HG03095 (cell line): ENCODE data around the gene FAM111B.
A peak's percentile ranks its signal among the peaks of the same experiment; 100 is the strongest.
"Not testable (repeated sequence)": the region's sequence is repeated elsewhere in the genome, so short reads cannot be mapped to it uniquely, and the experiment has no call there.

Source experiments
- ATAC-seq: cut with Tn5 transposase; IDR thresholded peaks from one replicate; pipeline ENCODE4 v1.9.1; 2021; ENCODE audit warnings: moderate library complexity; ENCODE audit not compliant: unreplicated experiment

The FAM111B gene

GRCh38 chr11:59102259-59102765, 4.7 kb upstream of the FAM111B start:
- peak; percentile 64 for ATAC-seq

DNA sequence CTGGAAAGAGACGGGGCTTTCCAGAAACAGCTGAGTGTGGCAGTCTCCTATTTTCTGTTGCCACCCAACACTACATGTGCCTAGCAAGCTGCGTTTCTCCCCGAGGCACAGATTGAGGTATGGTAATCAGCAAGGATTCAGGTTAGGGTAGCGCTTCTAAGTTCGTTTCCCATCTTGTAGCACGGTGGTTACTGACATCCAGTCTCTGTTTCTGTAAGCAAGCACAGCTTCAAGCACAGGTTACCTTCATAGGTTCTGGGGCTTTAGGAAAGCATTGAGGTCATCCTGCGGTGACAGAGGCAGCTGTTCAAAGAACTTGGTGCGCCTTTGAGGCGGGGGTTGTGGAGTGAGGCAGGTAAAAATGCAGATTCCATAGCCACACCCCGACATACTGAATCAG, 684 bp downstream of the FAM111B start:
- peak; percentile 41 for ATAC-seq

- no peak for ATAC-seq
These were observed 5.5 kb downstream of the FAM111B start for GRCh38 chr11:59112494-59112893.

- ATAC-seq: no peak
These were observed 7.3 kb downstream of the FAM111B start for GRCh38 chr11:59114344-59114743.

- no peak for ATAC-seq
These were observed 8.5 kb downstream of the FAM111B start for GRCh38 chr11:59115553-59115952.

DNA sequence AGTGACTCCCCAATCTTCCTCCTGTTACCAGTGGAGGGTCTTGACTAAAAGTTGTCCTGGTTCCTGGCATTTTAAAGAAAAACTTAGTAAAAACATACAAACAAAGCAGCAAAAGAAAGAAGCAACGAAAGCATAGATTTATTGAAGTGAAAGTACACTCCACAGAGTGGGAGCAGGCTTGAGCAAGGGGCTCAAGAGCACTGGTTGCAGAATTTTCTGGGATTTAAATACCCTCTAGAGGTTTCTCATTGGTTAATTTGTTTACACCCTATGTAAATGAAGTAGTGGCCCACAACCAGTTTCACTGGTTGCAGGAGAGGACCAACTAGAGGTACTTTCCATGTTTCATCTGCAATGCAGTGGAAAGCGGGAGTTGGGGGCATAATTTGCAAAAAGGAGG, 10.7 kb downstream of the FAM111B start:
- ATAC-seq: no peak

GRCh38 chr11:59119826-59120225, 12.8 kb downstream of the FAM111B start:
- no peak for ATAC-seq

GRCh38 chr11:59135648-59136461, 28.8 kb downstream of the FAM111B start:
- peak; percentile 91 for ATAC-seq

GRCh38 chr11:59136551-59136950, 29.5 kb downstream of the FAM111B start:
- ATAC-seq: not testable (repeated sequence)

DNA sequence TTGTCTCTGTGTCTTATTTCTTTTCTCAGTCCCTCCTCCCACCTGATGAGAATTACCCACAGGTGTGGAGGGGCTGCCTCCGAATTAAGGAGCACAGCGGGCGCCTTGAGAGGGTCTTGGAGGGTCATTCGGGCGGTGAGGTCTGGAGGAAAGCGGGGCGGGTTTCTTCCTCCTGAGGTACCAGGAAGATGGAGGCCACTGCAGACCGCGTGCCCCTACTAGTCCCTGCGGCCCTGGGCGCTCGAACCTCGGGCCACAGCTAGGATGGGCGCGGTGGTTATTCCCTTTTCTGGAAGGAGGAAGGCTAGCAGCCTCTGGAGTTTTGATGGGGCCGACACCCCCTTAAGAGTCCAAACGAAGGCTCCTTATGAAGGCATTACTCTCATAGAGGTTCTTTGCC, 30.2 kb downstream of the FAM111B start:
- ATAC-seq: no peak

GRCh38 chr11:59138643-59139042, 31.6 kb downstream of the FAM111B start:
- ATAC-seq: no peak

- ATAC-seq: no peak
These were observed 34.2 kb downstream of the FAM111B start for GRCh38 chr11:59141191-59141590.

GRCh38 chr11:59141673-59142460, 34.8 kb downstream of the FAM111B start:
- no peak for ATAC-seq

DNA sequence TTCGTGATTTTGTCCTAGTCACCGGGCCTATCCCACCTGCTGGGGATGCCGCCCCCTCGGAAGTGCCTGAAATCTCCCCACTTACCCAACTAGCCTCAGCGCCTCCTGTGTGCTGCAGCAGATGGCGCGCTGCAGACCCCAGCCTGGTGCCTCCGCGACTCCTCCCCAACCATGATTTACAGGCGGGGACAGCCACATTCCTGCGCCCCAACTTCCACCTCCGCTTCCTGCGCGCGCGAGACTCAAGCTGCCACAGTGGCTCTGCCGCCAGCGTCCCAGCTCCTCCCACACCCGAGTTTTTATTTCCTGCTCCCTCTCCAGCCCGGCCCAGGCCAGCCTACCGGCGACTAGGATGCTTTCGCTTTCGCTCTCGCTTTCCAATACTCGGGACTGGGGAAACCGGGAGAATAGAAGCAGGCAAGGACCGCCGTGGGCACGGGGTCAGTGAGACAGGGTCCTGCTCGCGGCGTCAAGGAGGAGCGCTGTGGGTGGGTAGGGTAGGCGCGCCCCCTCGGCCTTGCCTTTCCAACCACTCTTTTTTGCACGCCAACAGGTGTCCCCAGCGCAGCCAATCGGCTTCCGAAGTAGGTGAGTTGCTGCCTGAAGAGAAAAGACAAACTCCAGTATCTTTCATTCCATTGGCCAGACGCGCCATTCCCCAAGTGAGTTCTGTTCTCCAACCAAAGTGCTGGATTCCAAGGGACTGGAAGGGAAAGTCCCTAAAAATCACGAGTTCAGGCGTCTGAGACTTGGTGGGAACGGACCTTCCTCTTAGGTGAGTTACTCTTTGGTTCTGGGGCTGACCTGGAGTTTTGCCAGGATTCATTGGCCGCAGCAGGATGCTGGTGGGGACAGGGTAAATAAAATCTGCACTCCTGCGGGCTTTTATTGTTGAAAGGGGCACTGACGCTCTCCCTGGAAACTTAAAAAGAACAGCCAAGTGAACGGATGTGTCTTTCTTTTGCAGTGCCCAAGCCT, 35.8 kb downstream of the FAM111B start, which contains the start of gene FAM111A:
TSS of gene FAM111A (plus strand) at position 327 of the 978 bp plus-strand sequence. CDS start 6,017 bp downstream, outside the sequence.
- ATAC-seq: peak; percentile 58

DNA sequence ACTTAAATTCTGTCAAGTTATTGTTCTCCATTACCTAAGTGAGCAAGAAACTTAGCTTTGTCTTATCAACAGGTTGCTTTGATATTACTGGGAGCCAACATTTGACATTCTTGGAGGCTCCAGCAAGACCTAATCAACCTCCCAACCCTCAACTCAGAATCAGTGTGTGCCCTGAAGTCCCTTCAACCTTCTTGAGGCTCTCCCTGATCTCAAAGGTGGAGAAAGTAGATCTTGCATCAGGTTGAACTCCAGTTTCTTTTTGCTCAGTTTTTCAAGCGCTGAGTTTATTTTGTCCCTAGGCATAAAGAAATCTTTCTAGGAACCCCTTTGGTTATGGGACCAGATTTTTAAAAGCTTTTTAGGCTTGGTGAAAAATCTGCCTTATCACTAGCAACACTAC, 37.1 kb downstream of the FAM111B start:
- no peak for ATAC-seq

DNA sequence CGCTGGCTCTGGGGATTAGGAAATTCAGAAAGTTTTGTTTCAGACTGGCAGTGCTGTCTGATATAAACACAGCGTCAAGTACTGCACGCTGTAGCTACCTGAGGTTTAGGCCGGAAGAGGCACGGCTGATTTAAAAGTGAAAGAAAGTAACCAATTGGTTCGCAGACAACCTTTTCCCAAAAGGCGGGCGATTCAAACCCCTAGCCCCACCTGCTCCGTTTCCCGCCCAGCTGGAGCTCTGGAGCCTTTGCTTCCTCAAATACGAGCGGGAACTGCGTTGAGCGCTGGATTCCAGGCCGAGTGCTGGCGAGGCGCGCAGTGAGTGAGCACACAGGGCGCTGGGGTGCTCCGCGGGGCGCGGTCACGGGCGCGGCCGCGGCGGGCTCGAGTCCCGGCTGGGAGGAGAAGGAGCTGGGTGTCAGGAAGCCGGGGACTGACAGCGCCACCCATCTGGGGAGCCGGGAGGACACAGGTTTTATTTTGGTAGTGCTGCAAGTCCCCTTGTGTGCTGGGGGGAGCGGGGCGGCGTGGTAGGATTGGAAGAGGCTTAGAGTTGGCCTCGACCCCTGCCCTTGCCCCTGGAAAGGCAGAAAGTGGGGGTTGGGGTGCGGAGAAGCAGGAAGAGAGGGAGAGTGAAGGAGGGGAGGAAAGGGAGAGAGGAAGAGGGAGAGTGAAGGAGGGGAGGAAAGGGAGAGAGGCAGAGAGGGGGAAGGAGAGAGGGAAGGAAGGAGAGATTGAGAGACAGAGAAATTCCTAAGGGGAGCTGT, 37.7 kb downstream of the FAM111B start:
- peak; percentile 54 for ATAC-seq

- no peak for ATAC-seq
These were observed 38.5 kb downstream of the FAM111B start for GRCh38 chr11:59145534-59145933.

- peak; percentile 59 for ATAC-seq
These were observed 44.7 kb downstream of the FAM111B start for GRCh38 chr11:59151761-59152160.

DNA sequence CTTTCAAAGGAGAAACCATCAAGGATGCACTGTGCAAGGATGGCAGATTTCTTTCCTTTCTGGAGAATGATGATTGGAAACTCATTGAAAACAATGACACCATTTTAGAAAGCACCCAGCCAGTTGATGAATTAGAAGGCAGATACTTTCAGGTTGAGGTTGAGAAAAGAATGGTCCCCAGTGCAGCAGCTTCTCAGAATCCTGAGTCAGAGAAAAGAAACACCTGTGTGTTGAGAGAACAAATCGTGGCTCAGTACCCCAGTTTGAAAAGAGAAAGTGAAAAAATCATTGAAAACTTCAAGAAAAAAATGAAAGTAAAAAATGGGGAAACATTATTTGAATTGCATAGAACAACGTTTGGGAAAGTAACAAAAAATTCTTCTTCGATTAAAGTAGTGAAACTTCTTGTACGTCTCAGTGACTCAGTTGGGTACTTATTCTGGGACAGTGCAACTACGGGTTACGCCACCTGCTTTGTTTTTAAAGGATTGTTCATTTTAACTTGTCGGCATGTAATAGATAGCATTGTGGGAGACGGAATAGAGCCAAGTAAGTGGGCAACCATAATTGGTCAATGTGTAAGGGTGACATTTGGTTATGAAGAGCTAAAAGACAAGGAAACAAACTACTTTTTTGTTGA, 45.4 kb downstream of the FAM111B start:
- ATAC-seq: peak; percentile 85
